GM19438 (cell line): Measurements from ENCODE around the gene WNK2.

ENCODE experiments used
- ATAC-seq: cut with Tn5 transposase; IDR thresholded peaks from one replicate; pipeline ENCODE4 v1.9.1; 2021; ENCODE audit warnings: low read depth; ENCODE audit not compliant: unreplicated experiment

Gene WNK2

GRCh38 chr9:93302586-93303257, 118.8 kb downstream of the WNK2 start:
- ATAC-seq, result no peak

DNA sequence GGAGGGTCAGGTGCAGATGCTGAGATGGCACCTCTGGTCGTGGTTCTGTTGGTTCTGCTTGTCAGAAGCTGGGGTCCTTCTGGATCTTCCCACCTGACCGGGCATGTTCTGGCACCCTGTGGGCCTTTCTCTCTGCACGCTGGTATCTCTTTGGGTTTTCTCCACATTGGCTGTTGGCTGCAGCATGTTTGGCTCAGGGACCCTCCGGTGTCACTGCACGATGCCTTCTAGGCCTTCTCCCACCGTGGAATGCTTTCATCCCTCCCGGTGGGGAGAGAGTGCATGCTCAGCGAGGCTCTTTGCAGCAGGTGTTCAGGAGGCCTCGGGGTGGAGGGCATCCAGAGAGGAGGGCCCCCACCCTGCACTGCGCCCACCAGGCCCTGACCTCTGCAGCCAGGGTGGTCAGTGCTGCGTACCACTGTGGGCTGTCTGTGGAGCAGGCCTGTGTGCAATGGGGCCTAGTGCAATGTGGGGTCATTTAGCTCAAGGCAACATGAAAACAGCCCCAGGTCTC, 119.4 kb downstream of the WNK2 start:
- ATAC-seq, result no peak

GRCh38 chr9:93303806-93304573, 120.1 kb downstream of the WNK2 start:
- no peak for ATAC-seq

- no peak for ATAC-seq
Observed at GRCh38 chr9:93304574-93305496, 120.9 kb downstream of the WNK2 start.

- ATAC-seq, result no peak
Observed at GRCh38 chr9:93305497-93306020, 121.6 kb downstream of the WNK2 start.

GRCh38 chr9:93306081-93306480, 122.1 kb downstream of the WNK2 start:
- ATAC-seq, result no peak

DNA sequence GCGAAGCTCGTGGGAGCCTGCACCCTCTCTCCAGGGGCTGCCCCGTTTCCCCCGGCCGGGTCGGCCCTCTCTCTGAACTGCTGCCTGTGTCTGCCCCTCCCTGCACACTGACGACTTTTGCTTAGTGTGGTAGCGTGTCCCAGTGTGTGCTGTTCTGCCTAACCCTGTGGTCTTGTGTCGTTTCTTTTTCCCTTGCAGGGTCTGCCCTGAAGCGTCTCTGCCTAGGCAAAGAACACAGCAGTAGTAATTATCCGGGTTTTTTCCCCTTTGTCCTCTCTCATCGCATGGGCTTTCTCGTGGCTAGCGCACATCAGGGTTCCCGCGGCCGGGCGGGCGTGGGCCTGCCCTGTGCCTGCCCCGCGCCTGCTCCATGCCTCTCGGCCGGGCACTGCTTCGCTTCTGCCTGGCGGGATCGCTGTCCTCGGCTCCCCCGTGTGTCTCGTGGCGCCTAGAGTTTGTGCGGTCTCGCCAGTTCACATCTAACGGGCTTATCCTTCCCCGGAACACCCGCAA, 122.7 kb downstream of the WNK2 start:
- ATAC-seq, result no peak

DNA sequence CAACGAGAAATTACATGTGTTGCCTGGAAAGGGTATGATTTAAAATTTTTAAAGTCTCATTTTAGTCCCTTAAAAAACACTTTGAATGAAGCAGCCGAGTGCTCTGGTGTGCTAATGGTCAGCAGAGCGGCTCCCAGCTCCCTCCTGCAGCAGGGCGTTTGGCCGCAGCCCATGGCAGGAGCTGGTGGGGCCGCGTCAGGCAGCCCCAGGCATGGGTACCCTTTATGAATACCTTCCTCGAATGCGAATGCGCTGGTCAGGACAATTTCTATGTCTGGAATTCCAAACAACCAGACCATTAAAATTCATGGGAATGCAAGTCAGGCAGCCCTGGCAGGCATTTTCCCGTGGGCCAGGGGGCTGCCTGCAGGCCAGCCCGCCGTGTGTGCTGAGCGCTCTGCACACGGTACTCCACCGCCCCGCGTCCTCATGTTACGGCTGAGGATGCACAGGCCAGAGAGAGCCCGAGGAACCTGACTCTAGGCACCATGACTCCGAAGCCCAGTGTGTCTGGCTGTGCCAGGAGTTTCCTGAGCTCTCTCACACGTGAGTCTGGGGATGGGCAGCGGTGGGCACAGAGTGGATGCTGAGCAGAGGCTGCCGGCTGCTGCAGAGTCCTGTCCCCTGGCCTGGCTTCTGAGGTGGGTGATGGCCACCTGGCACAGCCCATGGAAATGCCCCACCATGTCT, 123.7 kb downstream of the WNK2 start:
- ATAC-seq, result no peak

DNA sequence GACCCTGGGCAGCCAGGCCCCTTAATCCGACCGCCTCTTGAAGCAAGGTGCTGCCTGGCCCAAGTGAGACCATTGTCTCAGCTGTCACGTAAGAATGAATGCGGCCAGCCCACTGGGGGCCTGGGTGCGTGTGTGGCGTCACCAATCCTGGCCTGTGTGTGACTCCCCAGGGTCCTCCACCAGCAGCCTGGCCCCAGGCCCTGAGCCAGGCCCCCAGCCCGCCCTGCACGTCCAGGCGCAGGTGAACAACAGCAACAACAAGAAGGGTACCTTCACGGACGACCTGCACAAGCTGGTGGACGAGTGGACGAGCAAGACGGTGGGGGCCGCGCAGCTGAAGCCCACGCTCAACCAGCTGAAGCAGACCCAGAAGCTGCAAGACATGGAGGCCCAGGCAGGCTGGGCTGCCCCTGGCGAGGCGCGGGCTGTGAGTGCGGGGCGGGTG, 124.2 kb downstream of the WNK2 start:
- no peak for ATAC-seq

- no peak for ATAC-seq
Observed at GRCh38 chr9:93308676-93309075, 124.7 kb downstream of the WNK2 start.

DNA sequence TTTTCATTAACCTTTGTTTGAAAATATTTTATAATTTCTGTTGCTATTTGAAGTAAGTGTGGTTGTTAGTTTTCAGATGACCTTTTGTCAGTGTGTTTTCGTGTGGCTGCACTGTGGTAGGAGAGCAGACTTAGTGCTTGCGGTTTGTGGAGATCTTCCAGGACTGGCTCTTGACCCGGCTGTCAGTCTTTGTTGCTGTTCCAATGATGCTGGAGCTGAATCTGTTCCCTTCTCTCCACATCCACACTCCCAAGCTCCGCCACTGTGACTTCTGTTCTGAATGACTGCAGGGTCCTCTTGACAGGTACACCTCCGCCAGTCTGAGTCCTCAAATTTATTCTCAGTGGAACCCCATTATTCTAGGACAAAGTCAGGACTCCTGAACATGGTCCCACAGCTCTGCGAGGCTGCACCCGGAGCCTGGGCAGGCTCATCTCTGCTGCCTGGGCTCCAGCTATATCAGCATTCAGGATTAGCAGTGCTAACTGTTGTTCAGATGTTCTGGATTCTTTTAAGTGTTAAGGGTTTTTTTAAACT, 126.0 kb downstream of the WNK2 start:
- ATAC-seq, result no peak

GRCh38 chr9:93315118-93315517, 131.2 kb downstream of the WNK2 start:
- no peak for ATAC-seq

DNA sequence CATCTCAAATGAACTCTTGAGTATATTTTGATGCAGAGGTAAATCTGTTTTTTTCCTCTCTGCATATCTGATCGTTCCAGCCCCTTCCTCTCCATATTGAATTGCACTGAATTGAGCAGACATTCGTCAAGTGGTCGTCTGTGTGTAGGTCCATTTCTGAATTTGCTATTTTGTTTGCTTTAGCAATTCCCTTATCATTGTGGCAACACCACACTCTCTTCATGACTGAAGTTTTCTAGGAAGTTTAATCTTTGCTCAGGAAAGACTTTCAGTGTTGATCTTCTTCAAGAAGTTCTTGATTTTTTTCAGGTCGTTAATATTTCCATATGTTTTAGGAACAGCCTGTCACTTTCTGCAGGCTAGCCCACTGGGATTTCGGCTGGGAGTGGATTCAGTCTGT, 132.0 kb downstream of the WNK2 start:
- no peak for ATAC-seq

DNA sequence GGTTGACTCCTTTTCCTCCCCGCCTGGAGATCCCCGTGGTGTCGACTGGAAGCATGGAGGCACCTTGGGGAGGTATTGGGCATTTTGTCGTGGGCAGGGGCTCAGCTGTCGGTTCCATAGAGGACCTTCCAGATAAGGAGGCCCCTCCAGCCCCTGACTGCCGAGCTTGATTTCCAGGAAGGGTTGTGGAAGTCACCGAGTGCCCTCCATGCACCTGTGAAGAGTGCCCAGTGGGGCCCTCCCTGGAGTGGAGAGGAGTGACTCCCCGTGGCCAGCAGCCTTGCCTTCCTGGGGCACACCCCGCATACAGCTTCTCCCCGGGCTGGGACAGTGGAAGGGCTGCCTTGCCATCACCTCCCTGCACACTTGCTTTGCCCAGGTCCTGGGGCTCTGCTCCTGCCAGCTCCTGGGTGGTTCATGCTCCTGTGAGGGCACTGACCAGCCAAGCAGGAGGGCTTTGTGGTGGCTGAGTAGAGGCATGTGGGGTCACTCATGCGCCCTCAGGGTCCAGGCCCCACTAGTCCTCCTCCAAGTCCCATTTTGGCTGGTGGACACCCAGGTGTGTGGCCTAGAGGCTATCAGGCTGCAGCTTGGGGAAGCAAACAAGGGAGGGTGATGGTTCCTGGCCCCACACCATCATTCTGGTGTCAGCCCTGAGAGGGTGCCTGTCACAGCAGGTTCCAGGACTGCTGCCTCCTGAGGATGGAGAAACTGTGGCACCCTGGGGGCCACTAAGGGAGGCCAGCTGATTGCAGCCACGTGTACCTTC, 133.0 kb downstream of the WNK2 start:
- ATAC-seq, result no peak

DNA sequence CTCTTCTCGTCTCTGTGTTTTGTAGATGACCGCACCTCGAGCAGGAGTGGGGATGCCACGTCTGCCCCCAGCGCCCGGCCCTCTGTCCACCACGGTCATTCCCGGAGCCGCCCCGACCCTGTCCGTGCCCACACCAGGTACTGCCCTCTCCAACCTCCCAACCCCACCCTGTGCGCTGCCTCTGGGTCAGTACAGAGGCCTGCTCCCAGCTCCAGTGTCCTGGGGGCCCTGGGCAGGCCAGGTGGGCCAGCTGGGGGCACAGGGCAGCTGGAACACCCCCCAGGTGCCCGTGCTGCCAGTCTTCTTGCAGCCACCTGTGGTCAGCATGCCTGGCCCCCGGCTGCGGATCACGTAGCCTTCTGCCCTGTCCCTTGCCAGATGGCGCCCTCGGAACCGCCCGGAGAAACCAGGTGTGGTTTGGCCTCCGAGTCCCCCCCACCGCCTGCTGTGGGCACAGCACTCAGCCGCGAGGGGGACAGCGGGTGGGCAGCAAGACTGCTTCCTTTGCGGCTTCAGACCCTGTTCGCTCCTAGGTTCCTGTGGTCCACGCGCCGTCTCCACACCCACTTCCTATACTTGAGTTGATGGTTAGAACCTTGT, 133.7 kb downstream of the WNK2 start:
- no peak for ATAC-seq

- ATAC-seq, result no peak
Observed at GRCh38 chr9:93318480-93318879, 134.5 kb downstream of the WNK2 start.

DNA sequence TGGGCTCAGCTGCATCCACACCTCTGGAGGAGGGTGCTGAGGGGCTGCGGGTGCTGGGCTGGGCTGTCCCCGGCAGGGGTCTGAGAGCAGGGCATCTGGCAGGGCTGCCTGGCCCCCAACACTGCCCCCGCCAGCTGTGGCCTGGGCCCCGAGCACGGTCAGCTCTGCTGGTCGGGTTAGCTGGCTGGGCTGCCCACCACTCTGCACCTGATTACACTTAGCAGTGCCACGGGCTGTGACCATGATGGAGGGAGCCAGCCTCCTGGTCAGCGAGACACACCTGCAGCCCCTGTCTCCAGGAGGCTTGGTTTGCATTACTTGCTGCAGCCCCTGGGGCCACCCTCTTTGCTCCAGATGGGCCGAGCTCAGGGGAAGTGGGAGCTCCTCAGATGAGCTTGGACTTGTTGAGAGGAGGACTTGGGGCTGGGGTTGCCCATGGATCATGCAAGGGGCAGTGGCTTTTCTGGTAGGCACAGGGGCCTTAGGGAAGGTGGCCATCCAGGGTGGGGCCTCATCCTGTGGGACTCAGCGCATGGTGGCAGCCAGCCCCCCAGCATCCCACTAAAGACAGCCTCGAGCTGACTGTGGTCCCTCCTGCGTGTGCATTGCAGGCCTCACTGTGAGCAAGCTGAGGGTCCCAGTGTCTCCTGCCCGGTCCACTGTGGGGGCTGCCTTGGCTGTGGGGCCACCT, 135.5 kb downstream of the WNK2 start:
- no peak for ATAC-seq

GRCh38 chr9:93319992-93320500, 136.1 kb downstream of the WNK2 start:
- ATAC-seq, result no peak
